COLO668 (cell line): ENCODE data around the gene ACTA2.

ENCODE experiments used
- DNase-seq: peaks from one replicate; lab custom pipeline; 2025; ENCODE audit not compliant: unreplicated experiment; lab: John Stamatoyannopoulos, UW

ACTA2 gene

GRCh38 chr10:88982366-88982765 is 29.8 kb upstream of the ACTA2 start:
- DNase-seq, result no peak

GRCh38 chr10:88981435-88981834 is 28.9 kb upstream of the ACTA2 start:
- no peak for DNase-seq

GRCh38 chr10:88980800-88981199 is 28.2 kb upstream of the ACTA2 start:
- no peak for DNase-seq

- DNase-seq, result no peak
Observed at GRCh38 chr10:88980247-88980646, 27.7 kb upstream of the ACTA2 start.

GRCh38 chr10:88979603-88980002 is 27.0 kb upstream of the ACTA2 start:
- DNase-seq, result no peak

- DNase-seq, result no peak
Observed at GRCh38 chr10:88979153-88979562, 26.6 kb upstream of the ACTA2 start.

GRCh38 chr10:88978463-88978862 is 25.9 kb upstream of the ACTA2 start:
- no peak for DNase-seq

- no peak for DNase-seq
Observed at GRCh38 chr10:88975377-88975720, 22.8 kb upstream of the ACTA2 start.

- DNase-seq, result no peak
Observed at GRCh38 chr10:88974446-88975376, 22.1 kb upstream of the ACTA2 start.

GRCh38 chr10:88974012-88974411 is 21.4 kb upstream of the ACTA2 start:
- DNase-seq, result no peak

- no peak for DNase-seq
Observed at GRCh38 chr10:88971221-88972061, 18.9 kb upstream of the ACTA2 start.

GRCh38 chr10:88968391-88968790 is 15.8 kb upstream of the ACTA2 start:
- DNase-seq, result no peak

- no peak for DNase-seq
Observed at GRCh38 chr10:88966797-88967196, 14.2 kb upstream of the ACTA2 start.

GRCh38 chr10:88964869-88965415 is 12.4 kb upstream of the ACTA2 start:
- no peak for DNase-seq

- DNase-seq, result no peak
Observed at GRCh38 chr10:88964360-88964759, 11.8 kb upstream of the ACTA2 start.

- no peak for DNase-seq
Observed at GRCh38 chr10:88963318-88963717, 10.7 kb upstream of the ACTA2 start.

GRCh38 chr10:88962336-88962735 is 9.8 kb upstream of the ACTA2 start:
- DNase-seq, result no peak

- no peak for DNase-seq
Observed at GRCh38 chr10:88961266-88961665, 8.7 kb upstream of the ACTA2 start.

- DNase-seq, result no peak
Observed at GRCh38 chr10:88960802-88961201, 8.2 kb upstream of the ACTA2 start.

GRCh38 chr10:88958721-88959120 is 6.1 kb upstream of the ACTA2 start:
- no peak for DNase-seq

GRCh38 chr10:88957381-88957780 is 4.8 kb upstream of the ACTA2 start:
- no peak for DNase-seq
